ENCODE measurements around the gene TCTA.

DNA sequence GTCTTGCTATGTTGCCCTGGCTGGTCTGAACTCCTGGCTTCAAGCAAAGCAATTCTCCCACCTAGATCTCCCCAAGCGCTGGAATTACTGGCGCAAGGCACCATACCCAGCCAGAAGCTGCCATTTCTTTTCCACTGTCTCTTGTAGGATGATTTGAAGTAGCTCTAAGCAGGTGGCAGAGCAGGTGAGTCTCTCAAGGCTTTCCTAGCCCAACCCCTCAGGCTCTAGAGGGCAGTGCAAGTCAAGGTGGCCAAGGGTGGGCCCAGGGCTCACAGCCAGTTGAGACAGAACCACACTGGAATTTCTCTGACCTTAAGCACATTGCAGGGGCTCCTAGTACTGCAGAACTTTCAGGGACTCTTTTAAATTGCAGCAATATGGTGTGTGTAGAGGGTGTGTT lies 42.2 kb downstream of the TCTA start:
- TF ChIP-seq JUN (IDR thresholded peaks at IDR 0.05; ENCODE audit: low read depth, low read length) (no peak), CTCF (IDR thresholded peaks at IDR 0.05; ENCODE audit: control extremely low read depth in 1 of 3, insufficient read depth in 1 of 3, low read depth in 1 of 3, low read length in 3 of 3) (peak; percentile 71 to 82 (median 81)), EZH2 (IDR thresholded peaks at IDR 0.05; ENCODE audit: low read depth, low read length, severe bottlenecking) (no peak), CEBPB (IDR thresholded peaks at IDR 0.05; ENCODE audit: low read depth, low read length) (no peak), CTBP2 (IDR thresholded peaks at IDR 0.05; ENCODE audit: borderline replicate concordance, insufficient read depth, insufficient read length, low read length) (no peak), HDAC2 (IDR thresholded peaks at IDR 0.05; ENCODE audit: borderline replicate concordance in 1 of 2, low read depth in 2 of 2, low read length in 2 of 2) (no peak), ASH2L (IDR thresholded peaks at IDR 0.05; ENCODE audit: low read length) (no peak), RAD21 (IDR thresholded peaks at IDR 0.05 in 1 of 2, conservative IDR thresholded peaks at IDR 0.05 in 1 of 2; ENCODE audit: low read depth in 2 of 2, low read length in 2 of 2) (peak; percentile 94 to 96), EGR1 (IDR thresholded peaks at IDR 0.05; ENCODE audit: borderline replicate concordance, low read depth, low read length) (no peak), SIX5 (IDR thresholded peaks at IDR 0.05; ENCODE audit: low read depth, low read length) (no peak)
